Measurements from ENCODE around the gene CEP170.

CEP170 gene

GRCh38 chr1:243254927-243255790 is at the start of gene CEP170:
Gene CEP170 (minus strand): TSS chr1:243255281. CDS start chr1:243225280, 30,001 bp downstream.
- no peaks in the 10 kb centered on the region for H3K9me3 Mint-ChIP-seq
- ATAC-seq (ENCODE audit: low read depth) (peak; percentile 66), DNase-seq (ENCODE audit: low spot score in 2 of 2) (peak; percentile 84)
- peaks cover 19% of the 10 kb centered on the region for H3K4me1 Mint-ChIP-seq
- no peaks in the 10 kb centered on the region for H3K27me3 Mint-ChIP-seq
- no peaks in the 10 kb centered on the region for H3K36me3 Mint-ChIP-seq
- H3K4me3 Mint-ChIP-seq: peak within 1 kb of the TSS; percentile 98
- H3K27ac Mint-ChIP-seq: peak within 1 kb of the TSS; percentile 99

- peaks cover 4% of the 10 kb centered on the region for H3K4me1 Mint-ChIP-seq
- no peak overlapping the region for H3K27ac Mint-ChIP-seq
- ATAC-seq (ENCODE audit: low read depth) (no peak), DNase-seq (ENCODE audit: low spot score in 2 of 2) (no peak)
- H3K9me3 Mint-ChIP-seq: peaks cover 5% of the 10 kb centered on the region
- H3K27me3 Mint-ChIP-seq: no peaks in the 10 kb centered on the region
- peaks cover 42% of the 10 kb centered on the region for H3K36me3 Mint-ChIP-seq
- no peak overlapping the region for H3K4me3 Mint-ChIP-seq
Measured at GRCh38 chr1:243301059-243301458, 46.0 kb upstream of the CEP170 start.

- Mint-ChIP-seq H3K9me3 (peaks cover 11% of the 10 kb centered on the region), H3K27me3 (no peaks in the 10 kb centered on the region), H3K27ac (no peak overlapping the region), H3K4me3 (no peak overlapping the region), H3K4me1 (peaks cover 7% of the 10 kb centered on the region), H3K36me3 (peaks cover 53% of the 10 kb centered on the region)
- ATAC-seq (ENCODE audit: low read depth): no peak
- DNase-seq (ENCODE audit: low spot score in 2 of 2): no peak
Measured at GRCh38 chr1:243299069-243299468, 44.0 kb upstream of the CEP170 start.

GRCh38 chr1:243294723-243295121 is 39.6 kb upstream of the CEP170 start:
- Mint-ChIP-seq H3K9me3 (peaks cover 17% of the 10 kb centered on the region), H3K36me3 (peaks cover 53% of the 10 kb centered on the region), H3K4me3 (no peak overlapping the region), H3K27me3 (no peaks in the 10 kb centered on the region), H3K4me1 (peaks cover 7% of the 10 kb centered on the region), H3K27ac (no peak overlapping the region)
- ATAC-seq (ENCODE audit: low read depth) (no peak), DNase-seq (ENCODE audit: low spot score in 2 of 2) (no peak)

GRCh38 chr1:243293941-243294722 is 39.1 kb upstream of the CEP170 start:
- Mint-ChIP-seq H3K4me1 (peaks cover 7% of the 10 kb centered on the region), H3K9me3 (peaks cover 17% of the 10 kb centered on the region), H3K4me3 (no peak overlapping the region), H3K27me3 (no peaks in the 10 kb centered on the region), H3K36me3 (peaks cover 49% of the 10 kb centered on the region), H3K27ac (no peak overlapping the region)
- DNase-seq (ENCODE audit: low spot score in 2 of 2) (no peak), ATAC-seq (ENCODE audit: low read depth) (no peak)

- ATAC-seq (ENCODE audit: low read depth) (no peak), DNase-seq (ENCODE audit: low spot score in 2 of 2) (no peak)
- Mint-ChIP-seq H3K27me3 (no peaks in the 10 kb centered on the region), H3K4me3 (no peak overlapping the region), H3K36me3 (peaks cover 43% of the 10 kb centered on the region), H3K27ac (no peak overlapping the region), H3K4me1 (peaks cover 11% of the 10 kb centered on the region), H3K9me3 (peaks cover 17% of the 10 kb centered on the region)
Measured at GRCh38 chr1:243292117-243292516, 37.0 kb upstream of the CEP170 start.

- H3K36me3 Mint-ChIP-seq: peaks cover 39% of the 10 kb centered on the region
- H3K4me1 Mint-ChIP-seq: peaks cover 13% of the 10 kb centered on the region
- ATAC-seq (ENCODE audit: low read depth): no peak
- no peak overlapping the region for H3K27ac Mint-ChIP-seq
- no peak for DNase-seq (ENCODE audit: low spot score in 2 of 2)
- H3K9me3 Mint-ChIP-seq: peaks cover 13% of the 10 kb centered on the region
- H3K4me3 Mint-ChIP-seq: no peak overlapping the region
- H3K27me3 Mint-ChIP-seq: no peaks in the 10 kb centered on the region
Measured at GRCh38 chr1:243291292-243291691, 36.2 kb upstream of the CEP170 start.

GRCh38 chr1:243288062-243288461 is 33.0 kb upstream of the CEP170 start:
- H3K27ac Mint-ChIP-seq: peak overlapping the region; percentile 19
- H3K4me1 Mint-ChIP-seq: peaks cover 13% of the 10 kb centered on the region
- peaks cover 8% of the 10 kb centered on the region for H3K9me3 Mint-ChIP-seq
- DNase-seq (ENCODE audit: low spot score in 2 of 2) (no peak), ATAC-seq (ENCODE audit: low read depth) (peak; percentile 33)
- peaks cover 26% of the 10 kb centered on the region for H3K36me3 Mint-ChIP-seq
- H3K4me3 Mint-ChIP-seq: no peak overlapping the region
- H3K27me3 Mint-ChIP-seq: no peaks in the 10 kb centered on the region

GRCh38 chr1:243287652-243288051 is 32.6 kb upstream of the CEP170 start:
- peaks cover 26% of the 10 kb centered on the region for H3K36me3 Mint-ChIP-seq
- peak overlapping the region; percentile 4 for H3K4me3 Mint-ChIP-seq
- H3K9me3 Mint-ChIP-seq: peaks cover 7% of the 10 kb centered on the region
- peak overlapping the region; percentile 19 for H3K27ac Mint-ChIP-seq
- ATAC-seq (ENCODE audit: low read depth) (peak; percentile 95), DNase-seq (ENCODE audit: low spot score in 2 of 2) (peak in 1 of 2 donors; percentile 33)
- H3K4me1 Mint-ChIP-seq: peaks cover 13% of the 10 kb centered on the region
- H3K27me3 Mint-ChIP-seq: no peaks in the 10 kb centered on the region

- Mint-ChIP-seq H3K4me3 (no peak overlapping the region), H3K4me1 (peaks cover 13% of the 10 kb centered on the region), H3K9me3 (peaks cover 7% of the 10 kb centered on the region), H3K36me3 (peaks cover 29% of the 10 kb centered on the region), H3K27me3 (no peaks in the 10 kb centered on the region), H3K27ac (peak overlapping the region; percentile 88)
- ATAC-seq (ENCODE audit: low read depth) (no peak), DNase-seq (ENCODE audit: low spot score in 2 of 2) (no peak)
Measured at GRCh38 chr1:243287123-243287460, 32.0 kb upstream of the CEP170 start.

GRCh38 chr1:243286409-243287122 is 31.5 kb upstream of the CEP170 start:
- H3K4me3 Mint-ChIP-seq: no peak overlapping the region
- DNase-seq (ENCODE audit: low spot score in 2 of 2): no peak
- H3K36me3 Mint-ChIP-seq: peaks cover 28% of the 10 kb centered on the region
- peak overlapping the region; percentile 88 for H3K27ac Mint-ChIP-seq
- H3K9me3 Mint-ChIP-seq: peaks cover 7% of the 10 kb centered on the region
- no peaks in the 10 kb centered on the region for H3K27me3 Mint-ChIP-seq
- no peak for ATAC-seq (ENCODE audit: low read depth)
- H3K4me1 Mint-ChIP-seq: peaks cover 13% of the 10 kb centered on the region

- DNase-seq (ENCODE audit: low spot score in 2 of 2) (no peak), ATAC-seq (ENCODE audit: low read depth) (no peak)
- H3K27ac Mint-ChIP-seq: no peak overlapping the region
- H3K27me3 Mint-ChIP-seq: no peaks in the 10 kb centered on the region
- H3K36me3 Mint-ChIP-seq: peaks cover 30% of the 10 kb centered on the region
- H3K4me1 Mint-ChIP-seq: peaks cover 8% of the 10 kb centered on the region
- peaks cover 7% of the 10 kb centered on the region for H3K9me3 Mint-ChIP-seq
- H3K4me3 Mint-ChIP-seq: no peak overlapping the region
Measured at GRCh38 chr1:243281672-243282071, 26.6 kb upstream of the CEP170 start.

GRCh38 chr1:243280571-243281129 is 25.6 kb upstream of the CEP170 start:
- Mint-ChIP-seq H3K4me3 (no peak overlapping the region), H3K9me3 (peaks cover 7% of the 10 kb centered on the region), H3K4me1 (peaks cover 5% of the 10 kb centered on the region), H3K36me3 (peaks cover 33% of the 10 kb centered on the region), H3K27ac (no peak overlapping the region), H3K27me3 (no peaks in the 10 kb centered on the region)
- no peak for DNase-seq (ENCODE audit: low spot score in 2 of 2)
- no peak for ATAC-seq (ENCODE audit: low read depth)
